GM12874 (cell line): Measurements from ENCODE around the gene NAA10.

Source experiments
- TF ChIP-seq, protein P1 (sequence below): IDR thresholded peaks from 2 replicates; pipeline ENCODE4 v1.5.1; 2011; ENCODE audit warnings: low read depth, mild to moderate bottlenecking, control low read depth, low read length, moderate library complexity; ENCODE audit not compliant: insufficient read depth

The NAA10 gene

GRCh38 chrX:153913701-153914100 lies 21.1 kb downstream of the NAA10 start:
- TF ChIP-seq, protein P1, sequence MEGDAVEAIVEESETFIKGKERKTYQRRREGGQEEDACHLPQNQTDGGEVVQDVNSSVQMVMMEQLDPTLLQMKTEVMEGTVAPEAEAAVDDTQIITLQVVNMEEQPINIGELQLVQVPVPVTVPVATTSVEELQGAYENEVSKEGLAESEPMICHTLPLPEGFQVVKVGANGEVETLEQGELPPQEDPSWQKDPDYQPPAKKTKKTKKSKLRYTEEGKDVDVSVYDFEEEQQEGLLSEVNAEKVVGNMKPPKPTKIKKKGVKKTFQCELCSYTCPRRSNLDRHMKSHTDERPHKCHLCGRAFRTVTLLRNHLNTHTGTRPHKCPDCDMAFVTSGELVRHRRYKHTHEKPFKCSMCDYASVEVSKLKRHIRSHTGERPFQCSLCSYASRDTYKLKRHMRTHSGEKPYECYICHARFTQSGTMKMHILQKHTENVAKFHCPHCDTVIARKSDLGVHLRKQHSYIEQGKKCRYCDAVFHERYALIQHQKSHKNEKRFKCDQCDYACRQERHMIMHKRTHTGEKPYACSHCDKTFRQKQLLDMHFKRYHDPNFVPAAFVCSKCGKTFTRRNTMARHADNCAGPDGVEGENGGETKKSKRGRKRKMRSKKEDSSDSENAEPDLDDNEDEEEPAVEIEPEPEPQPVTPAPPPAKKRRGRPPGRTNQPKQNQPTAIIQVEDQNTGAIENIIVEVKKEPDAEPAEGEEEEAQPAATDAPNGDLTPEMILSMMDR: no peak

DNA sequence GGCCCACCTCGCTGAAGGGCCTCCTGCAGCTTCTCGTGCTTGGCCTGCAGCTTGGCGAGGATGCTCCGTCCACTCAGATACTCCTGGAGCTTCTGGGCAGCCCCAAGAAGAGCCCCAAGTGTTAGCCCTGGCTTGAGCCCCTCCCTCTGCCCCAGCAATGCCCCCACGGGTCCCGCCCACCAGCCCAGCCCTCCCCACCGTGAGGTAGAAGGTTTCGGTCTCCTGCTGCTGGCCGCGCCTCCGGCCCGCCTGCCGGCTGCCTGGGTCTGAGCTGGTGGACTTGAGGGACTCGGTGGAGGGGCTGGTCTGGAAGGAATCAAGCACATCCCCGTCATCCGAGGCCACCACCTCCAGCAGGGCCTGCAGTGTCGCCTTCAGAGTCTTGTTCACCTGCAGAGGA lies 21.6 kb downstream of the NAA10 start:
- TF ChIP-seq, protein P1: no peak

DNA sequence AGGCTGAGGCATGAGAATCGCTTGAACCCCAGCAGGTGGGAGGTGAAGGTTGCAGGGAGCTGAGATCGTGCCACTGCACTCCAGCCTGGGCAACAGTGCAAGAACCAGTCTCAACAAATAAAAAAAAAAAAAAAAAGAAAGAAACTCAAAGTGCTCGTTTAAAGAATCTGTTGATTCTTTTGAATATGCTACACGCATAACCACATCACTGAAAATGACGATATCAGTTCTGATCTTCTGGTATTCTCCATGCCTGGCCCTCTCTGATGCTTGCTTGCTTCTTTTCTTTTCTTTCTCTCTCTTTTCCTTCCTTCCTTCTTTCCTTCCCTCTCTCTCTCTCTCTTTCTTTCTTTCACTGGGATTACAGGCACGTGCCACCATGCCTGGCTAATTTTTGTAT lies 23.0 kb downstream of the NAA10 start:
- TF ChIP-seq, protein P1: no peak

GRCh38 chrX:153910446-153910845 lies 24.4 kb downstream of the NAA10 start:
- TF ChIP-seq, protein P1: no peak

DNA sequence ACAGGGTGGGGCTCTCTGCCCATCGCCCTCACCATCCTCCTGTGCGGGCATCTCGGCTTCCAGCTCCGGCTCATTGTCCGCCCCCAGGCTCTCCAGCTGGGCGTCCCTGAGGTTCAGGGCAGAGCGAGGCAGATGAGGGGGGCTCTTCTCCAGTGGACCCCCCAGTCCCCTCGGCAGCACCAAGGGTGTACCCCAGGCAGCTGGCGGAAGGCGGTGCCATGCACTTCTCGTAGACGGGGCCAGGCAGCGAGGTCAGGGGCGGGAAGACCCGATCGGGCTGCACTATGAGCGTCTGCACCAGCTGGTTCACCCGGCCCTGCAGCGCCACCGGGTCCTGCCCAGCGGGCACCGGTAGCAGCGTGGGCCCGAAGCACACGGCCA lies 24.9 kb downstream of the NAA10 start:
- TF ChIP-seq, protein P1: no peak

GRCh38 chrX:153909024-153909979 lies 25.5 kb downstream of the NAA10 start:
- TF ChIP-seq, protein P1: no peak

DNA sequence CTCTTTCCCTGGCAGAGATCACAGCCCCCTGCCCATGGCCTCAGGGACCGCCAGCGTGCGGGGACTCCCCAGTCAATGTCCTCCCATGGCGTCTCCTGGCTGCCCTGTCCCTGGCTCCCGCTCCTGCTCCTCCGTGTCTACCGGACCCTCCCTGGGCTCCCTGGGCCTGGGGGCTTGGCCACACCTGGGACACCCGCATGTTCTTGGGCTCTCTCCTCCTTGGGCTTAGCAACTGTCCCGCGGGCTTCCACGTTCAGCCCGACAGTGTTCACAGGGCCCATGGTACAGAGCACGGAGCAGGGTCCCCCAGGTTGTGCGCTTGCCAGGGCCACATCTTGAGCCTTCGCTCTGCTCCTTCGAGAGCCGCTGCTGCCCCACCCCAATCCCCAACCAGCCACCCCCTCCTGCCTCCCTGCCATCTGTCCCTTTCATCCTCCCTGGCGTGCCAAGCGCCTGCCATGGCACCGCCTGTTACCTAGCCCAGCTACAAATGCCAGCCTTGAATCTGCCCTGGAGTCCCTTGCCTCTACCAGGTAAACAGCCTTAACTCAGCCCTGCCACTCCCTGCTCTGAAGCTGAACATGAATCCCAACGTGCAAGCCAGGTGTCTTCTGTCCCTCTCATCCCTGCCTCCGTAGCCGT lies 26.5 kb downstream of the NAA10 start:
- TF ChIP-seq, protein P1: no peak
